Testis (tissue), 3 donors: ENCODE measurements around the gene ZNF221. TPM values are rescaled to one million over a fixed set of nuclear protein-coding genes. Genes with fewer than 3 reads are reported as not detected.

Experiments
- DNase-seq: peaks from one replicate; pipeline ENCODE4 v3.0.0-alpha.2; 2019
- H3K27ac ChIP-seq, 2 donors: fragments of 200-600 bp; sonication (generic); one replicate each; pipeline ENCODE4 v1.5.1; 2019
- H3K27me3 ChIP-seq: fragments of 200-600 bp; sonication (generic); one replicate; pipeline ENCODE4 v1.5.1; 2019
- H3K36me3 ChIP-seq: fragments of 200-600 bp; sonication (generic); one replicate; pipeline ENCODE4 v1.5.1; 2017; ENCODE audit warnings: low read depth; ENCODE audit errors: missing control alignments
- H3K4me1 ChIP-seq: fragments of 200-600 bp; sonication (generic); one replicate; pipeline ENCODE4 v1.5.1; 2019
- H3K4me3 ChIP-seq, 2 donors: fragments of 200-600 bp; sonication (generic); one replicate each; pipeline ENCODE4 v1.5.1; 2017 to 2019
- H3K9me3 ChIP-seq: fragments of 200-600 bp; sonication (generic); one replicate; pipeline ENCODE4 v1.5.1; 2017
- CTCF ChIP-seq, 3 experiments: fragments of 450-650 bp in 2 of 3; fragments of 200-600 bp in 1 of 3; sonication (generic) in 1 of 3; IDR thresholded peaks; one replicate each; pipeline ENCODE4 v1.5.1; 2016 to 2019; ENCODE audit warnings: antibody characterized with exemption in 3 of 3, mild to moderate bottlenecking in 2 of 3, moderate library complexity in 1 of 3
- POLR2A ChIP-seq: fragments of 450-650 bp; IDR thresholded peaks from one replicate; pipeline ENCODE4 v1.6.1; 2017; ENCODE audit warnings: antibody characterized with exemption, mild to moderate bottlenecking, moderate library complexity
- WGBS, 2 donors: methylation state at CpG; one replicate each; pipeline ENCODE4 v1.1.5; 2018; 5-methylcytosine and 5-hydroxymethylcytosine counted together
- intact Hi-C: fragments of 100-400 bp; cut with DNase I; formaldehyde crosslinking; loops from one replicate; pipeline ENCODE4 v1.15.1; 2023; ENCODE audit warnings: low total_unique reads
- polyA plus RNA-seq: library from polyadenylated mRNA; stranded (reverse); fragments of 350-450 nt; fragmentation: Illumina TruSeq; extraction: RNeasy Lipid Tissue Mini Kit (QIAGEN cat#74804); gene quantifications from one replicate; pipeline ENCODE4 v1.2.3, GENCODE V29; 2014; ENCODE audit warnings: low read depth, low replicate concordance; ENCODE audit not compliant: insufficient read depth
- total RNA-seq, 2 donors: library from RNA; depleted of rRNA; stranded (reverse); fragments of >200 nt; gene quantifications; one replicate each; pipeline ENCODE4 v1.2.3, GENCODE V29; 2016

Gene ZNF221
- total and polyA plus RNA-seq, 3 donors from 2014 or later, result 2.2 to 9.1 (median 8.1) TPM

- no peak for TF ChIP-seq POLR2A
- intact Hi-C loops, result no loop called here
- no peak for DNase-seq
- WGBS, 2 donors, result 45 to 54% methylated on average over 2 of the region's 2 CpGs
- no peaks in the 10 kb centered on the region for H3K27me3 ChIP-seq
- peak overlapping the region in 1 of 2 donors; percentile 82 for H3K4me3 ChIP-seq
- no peak overlapping the region for H3K27ac ChIP-seq
- H3K9me3 ChIP-seq, result no peaks in the 10 kb centered on the region
- no peaks in the 10 kb centered on the region for H3K4me1 ChIP-seq
- no peaks in the 10 kb centered on the region for H3K36me3 ChIP-seq
Measured at GRCh38 chr19:43983544-43983911, 32.5 kb downstream of the ZNF221 start.

GRCh38 chr19:43983912-43984686 is 33.1 kb downstream of the ZNF221 start, which contains the start of gene ZNF155:
Gene ZNF155 (plus strand): TSS chr19:43984188. CDS start chr19:43988544, 4,356 bp downstream.
- H3K4me3 ChIP-seq, result peak within 1 kb of the TSS; percentile 79 to 82
- DNase-seq, result peak; percentile 98
- no peaks in the 10 kb centered on the region for H3K4me1 ChIP-seq
- 0 to 1% methylated on average over 30 to 40 of the region's 40 CpGs for WGBS, 2 donors
- TF ChIP-seq CTCF (IDR thresholded peaks at IDR 0.05) (peak in 1 of 3 experiments; percentile 19), POLR2A (no peak)
- peak within 1 kb of the TSS; percentile 66 for H3K27ac ChIP-seq
- H3K36me3 ChIP-seq, result no peaks in the 10 kb centered on the region
- H3K27me3 ChIP-seq, result no peaks in the 10 kb centered on the region
- no peaks in the 10 kb centered on the region for H3K9me3 ChIP-seq
- intact Hi-C loops, result no loop called here

- 0 to 2% methylated on average over 13 to 14 of the region's 14 CpGs for WGBS, 2 donors
- intact Hi-C loops, result no loop called here
- Histone ChIP-seq H3K9me3 (no peaks in the 10 kb centered on the region), H3K27me3 (no peaks in the 10 kb centered on the region), H3K4me3 (peak overlapping the region; percentile 79 to 82), H3K36me3 (no peaks in the 10 kb centered on the region), H3K27ac (peak overlapping the region in 1 of 2 donors; percentile 66), H3K4me1 (no peaks in the 10 kb centered on the region)
- peak; percentile 28 for DNase-seq
- TF ChIP-seq POLR2A (no peak), CTCF (IDR thresholded peaks at IDR 0.05) (no peak)
Measured at GRCh38 chr19:43984687-43985000, 33.6 kb downstream of the ZNF221 start.

GRCh38 chr19:43997631-43998290 is 46.7 kb downstream of the ZNF221 start:
- WGBS, 2 donors, result 66 to 74% methylated on average over 10 of the region's 10 CpGs
- H3K9me3 ChIP-seq, result no peaks in the 10 kb centered on the region
- intact Hi-C loops, result no loop called here
- no peaks in the 10 kb centered on the region for H3K4me1 ChIP-seq
- no peaks in the 10 kb centered on the region for H3K36me3 ChIP-seq
- DNase-seq, result peak; percentile 30
- TF ChIP-seq CTCF (IDR thresholded peaks at IDR 0.05) (no peak), POLR2A (no peak)
- no peak overlapping the region for H3K4me3 ChIP-seq
- H3K27me3 ChIP-seq, result no peaks in the 10 kb centered on the region
- H3K27ac ChIP-seq, result no peak overlapping the region

GRCh38 chr19:44002212-44002565 is 51.2 kb downstream of the ZNF221 start:
- H3K27me3 ChIP-seq, result no peaks in the 10 kb centered on the region
- H3K36me3 ChIP-seq, result no peaks in the 10 kb centered on the region
- intact Hi-C loops, result no loop called here
- no peaks in the 10 kb centered on the region for H3K9me3 ChIP-seq
- peak overlapping the region in 1 of 2 donors; percentile 46 for H3K27ac ChIP-seq
- H3K4me1 ChIP-seq, result peaks cover 3% of the 10 kb centered on the region
- TF ChIP-seq POLR2A, result no peak
- no peak for TF ChIP-seq CTCF (IDR thresholded peaks at IDR 0.05)
- 5 to 13% methylated on average over 8 of the region's 8 CpGs for WGBS, 2 donors
- peak overlapping the region; percentile 73 to 87 for H3K4me3 ChIP-seq
- DNase-seq, result no peak
